MM.1S (cell line): ENCODE data around the gene TMC1.

ENCODE experiments used
- CTCF ChIP-seq: fragments of 300-600 bp; sonication (generic); IDR thresholded peaks from 2 replicates; pipeline ENCODE4 v1.5.1; 2016; ENCODE audit warnings: antibody characterized with exemption, low read length, mixed read lengths
- EZH2 ChIP-seq: fragments of 300-600 bp; sonication (generic); optimal IDR thresholded peaks from 2 replicates; pipeline ENCODE3; 2017; ENCODE audit warnings: low read depth, mild to moderate bottlenecking, antibody characterized with exemption, low read length, mixed read lengths
- EZH2phosphoT487 ChIP-seq: fragments of 300-600 bp; sonication (generic); IDR thresholded peaks from 2 replicates; pipeline ENCODE4 v1.6.1; 2018; ENCODE audit warnings: antibody characterized with exemption, low read length

- TF ChIP-seq CTCF (no peak), EZH2phosphoT487 (no peak), EZH2 (no peak)
These were observed 175.1 kb downstream of the TMC1 start for GRCh38 chr9:72696511-72696910.
